Measurements from ENCODE around the gene STARD7. TPM values are rescaled to one million over a fixed set of nuclear protein-coding genes. Genes with fewer than 3 reads are reported as not detected.

The STARD7 gene
- total RNA-seq, 4 donors from 2014 or later = 93.4 to 122 (median 107) TPM

DNA sequence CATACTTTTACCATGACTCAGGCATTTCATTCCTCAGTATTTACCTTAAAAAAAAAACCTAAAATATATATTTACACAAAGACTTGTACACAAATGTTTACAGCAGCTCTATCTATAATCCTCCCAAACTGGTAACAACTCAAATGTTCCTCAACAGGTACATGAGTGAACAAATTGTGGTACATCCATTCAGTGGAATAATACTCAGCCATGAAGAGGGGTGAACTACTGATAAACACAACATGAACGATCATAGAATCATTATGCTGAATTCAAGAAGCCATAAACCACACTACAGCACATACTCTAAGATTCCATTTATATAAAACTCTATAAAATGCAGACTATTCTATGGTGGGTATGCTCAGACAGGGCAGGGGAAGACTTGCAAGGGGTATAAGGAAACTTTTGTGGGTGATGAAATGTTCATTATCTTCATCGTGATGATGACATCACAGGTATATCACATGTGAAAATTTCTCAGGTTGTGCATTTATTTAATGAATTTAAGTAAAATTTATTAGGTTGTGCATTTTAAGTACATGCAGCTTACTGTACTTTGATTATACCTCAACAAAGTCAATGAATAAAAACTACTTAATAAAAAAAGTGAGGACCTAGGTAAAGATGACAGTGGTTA is 38.6 kb downstream of the STARD7 start:
- no peak overlapping the region for H3K27ac ChIP-seq
- H3K27me3 ChIP-seq = peaks cover 1% of the 10 kb centered on the region
- no peaks in the 10 kb centered on the region for H3K4me1 ChIP-seq
- no peak overlapping the region for H3K4me3 ChIP-seq
- TF ChIP-seq EP300 (IDR thresholded peaks at IDR 0.05) = no peak
- TF ChIP-seq POLR2A (IDR thresholded peaks at IDR 0.05) = no peak
- no peak for TF ChIP-seq POLR2AphosphoS5 (IDR thresholded peaks at IDR 0.05)
- TF ChIP-seq, protein P1, sequence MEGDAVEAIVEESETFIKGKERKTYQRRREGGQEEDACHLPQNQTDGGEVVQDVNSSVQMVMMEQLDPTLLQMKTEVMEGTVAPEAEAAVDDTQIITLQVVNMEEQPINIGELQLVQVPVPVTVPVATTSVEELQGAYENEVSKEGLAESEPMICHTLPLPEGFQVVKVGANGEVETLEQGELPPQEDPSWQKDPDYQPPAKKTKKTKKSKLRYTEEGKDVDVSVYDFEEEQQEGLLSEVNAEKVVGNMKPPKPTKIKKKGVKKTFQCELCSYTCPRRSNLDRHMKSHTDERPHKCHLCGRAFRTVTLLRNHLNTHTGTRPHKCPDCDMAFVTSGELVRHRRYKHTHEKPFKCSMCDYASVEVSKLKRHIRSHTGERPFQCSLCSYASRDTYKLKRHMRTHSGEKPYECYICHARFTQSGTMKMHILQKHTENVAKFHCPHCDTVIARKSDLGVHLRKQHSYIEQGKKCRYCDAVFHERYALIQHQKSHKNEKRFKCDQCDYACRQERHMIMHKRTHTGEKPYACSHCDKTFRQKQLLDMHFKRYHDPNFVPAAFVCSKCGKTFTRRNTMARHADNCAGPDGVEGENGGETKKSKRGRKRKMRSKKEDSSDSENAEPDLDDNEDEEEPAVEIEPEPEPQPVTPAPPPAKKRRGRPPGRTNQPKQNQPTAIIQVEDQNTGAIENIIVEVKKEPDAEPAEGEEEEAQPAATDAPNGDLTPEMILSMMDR (IDR thresholded peaks at IDR 0.05) = no peak
- ATAC-seq = no peak
- WGBS, 2 donors (ENCODE audit: low coverage in 1 of 2) = 73 to 83% methylated on average over 2 of the region's 2 CpGs
- H3K9me3 ChIP-seq = no peaks in the 10 kb centered on the region
- H3K36me3 ChIP-seq = no peaks in the 10 kb centered on the region

DNA sequence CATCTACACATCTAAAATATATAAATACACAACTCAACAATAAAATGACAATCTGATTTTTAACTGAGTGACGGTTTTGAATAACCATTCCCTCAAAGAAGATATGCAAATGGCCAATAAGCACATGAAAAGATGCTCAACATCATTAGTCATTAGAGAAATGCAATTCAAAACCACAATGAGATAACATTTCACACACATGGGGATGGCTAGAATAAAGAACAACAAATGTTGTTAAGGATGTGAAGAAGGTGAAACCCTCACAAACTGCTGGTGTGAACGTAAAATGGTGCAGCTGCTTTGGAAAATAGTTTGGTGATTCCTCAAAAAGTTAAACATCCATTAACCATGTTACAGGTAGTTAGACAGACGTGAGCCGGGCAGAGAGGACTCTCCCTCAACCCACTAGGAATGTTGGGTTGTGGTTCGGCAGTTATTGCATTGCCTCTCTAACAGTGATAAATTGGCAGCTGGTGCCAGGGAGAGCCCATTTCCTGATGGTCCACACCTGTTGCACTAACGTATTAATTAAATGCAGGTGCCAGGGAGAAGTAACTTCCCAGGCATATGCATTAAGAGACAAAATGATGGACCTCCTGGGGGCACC is 41.1 kb downstream of the STARD7 start:
- Histone ChIP-seq H3K27me3 (peaks cover 14% of the 10 kb centered on the region), H3K4me3 (no peak overlapping the region), H3K4me1 (no peaks in the 10 kb centered on the region), H3K9me3 (no peaks in the 10 kb centered on the region), H3K36me3 (no peaks in the 10 kb centered on the region), H3K27ac (no peak overlapping the region)
- TF ChIP-seq POLR2AphosphoS5 (IDR thresholded peaks at IDR 0.05) (no peak), POLR2A (IDR thresholded peaks at IDR 0.05) (no peak), EP300 (IDR thresholded peaks at IDR 0.05) (no peak)
- TF ChIP-seq, protein P1 (IDR thresholded peaks at IDR 0.05) = no peak
- WGBS, 2 donors (ENCODE audit: low coverage in 1 of 2) = 41 to 62% methylated on average over 2 to 6 of the region's 6 CpGs
- ATAC-seq = no peak

DNA sequence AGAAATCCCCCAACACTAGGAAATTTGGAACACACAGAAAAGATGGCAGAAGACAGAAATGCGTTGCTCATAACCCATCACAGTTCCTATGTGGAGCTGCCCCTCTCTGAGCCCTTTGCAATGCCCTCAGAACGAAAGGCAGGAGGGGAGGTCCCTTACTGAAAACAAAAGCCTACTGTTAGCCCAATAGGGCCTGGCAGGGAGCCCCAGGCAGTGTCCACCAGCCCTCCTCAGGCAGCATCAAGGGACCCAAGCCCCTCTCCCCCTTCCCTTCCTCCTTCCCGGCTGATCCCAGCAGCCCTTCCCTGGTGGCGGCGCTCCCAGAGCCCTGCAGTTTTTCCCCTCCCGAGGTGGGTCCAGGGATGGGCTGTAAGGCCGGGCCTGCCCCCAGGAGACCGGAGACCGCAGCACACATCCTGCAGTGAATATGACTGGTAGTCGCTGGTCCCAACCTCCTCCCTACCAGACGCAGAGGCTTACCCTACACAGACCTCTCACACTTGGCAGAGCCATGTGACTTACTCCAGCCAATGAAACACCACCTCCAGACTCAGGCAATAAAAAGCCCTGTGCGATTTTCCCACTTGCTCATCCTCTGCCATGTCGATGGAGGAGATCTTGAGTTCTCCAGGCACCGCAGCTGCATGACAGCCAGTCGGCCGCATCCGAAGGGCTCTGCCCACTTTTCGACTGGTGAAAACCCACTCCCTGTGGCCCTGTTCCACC is 44.0 kb downstream of the STARD7 start:
- TF ChIP-seq, protein P1 (IDR thresholded peaks at IDR 0.05) = no peak
- TF ChIP-seq EP300 (IDR thresholded peaks at IDR 0.05) (no peak), POLR2AphosphoS5 (IDR thresholded peaks at IDR 0.05) (no peak), POLR2A (IDR thresholded peaks at IDR 0.05) (no peak)
- WGBS, 2 donors (ENCODE audit: low coverage in 1 of 2) = 57 to 100% methylated on average over 1 to 11 of the region's 18 CpGs
- Histone ChIP-seq H3K36me3 (no peaks in the 10 kb centered on the region), H3K4me1 (no peaks in the 10 kb centered on the region), H3K27ac (no peak overlapping the region), H3K4me3 (no peak overlapping the region), H3K9me3 (no peaks in the 10 kb centered on the region), H3K27me3 (peaks cover 14% of the 10 kb centered on the region)
- ATAC-seq = no peak

DNA sequence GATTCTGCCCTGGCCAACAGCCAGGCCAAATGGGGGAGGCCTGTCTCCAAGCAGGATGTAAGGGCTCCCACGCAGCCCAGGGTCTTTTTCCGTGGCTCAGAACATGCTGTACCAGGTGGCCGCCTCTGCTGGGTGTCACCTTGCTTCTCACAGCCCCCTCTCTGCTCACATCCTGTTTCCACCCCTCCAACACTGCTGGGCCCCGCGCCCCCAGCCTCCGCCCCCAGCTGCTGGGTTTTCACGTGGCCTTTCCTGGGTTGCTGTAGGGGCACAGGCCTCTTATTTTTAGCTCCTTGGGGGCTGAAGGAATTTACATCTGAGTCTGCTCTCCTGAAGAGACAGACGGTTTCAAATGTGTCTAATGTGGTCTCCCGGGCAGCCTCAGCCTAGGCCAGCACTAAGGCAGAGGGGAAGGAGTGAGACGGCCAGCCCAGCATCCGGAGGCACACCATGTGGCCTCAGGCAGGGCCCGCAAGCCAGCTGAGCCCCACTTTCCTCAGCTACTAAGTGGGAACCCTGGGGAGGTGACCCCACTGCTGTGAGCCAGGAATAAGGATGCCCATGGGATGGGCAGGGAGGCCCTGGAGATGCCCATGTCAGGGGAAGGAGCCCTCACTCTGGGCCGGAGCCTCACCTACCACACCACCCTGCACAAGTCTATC is 44.7 kb downstream of the STARD7 start:
- Histone ChIP-seq H3K4me1 (no peaks in the 10 kb centered on the region), H3K9me3 (no peaks in the 10 kb centered on the region), H3K36me3 (no peaks in the 10 kb centered on the region), H3K27me3 (peaks cover 14% of the 10 kb centered on the region), H3K27ac (no peak overlapping the region), H3K4me3 (no peak overlapping the region)
- WGBS, 2 donors (ENCODE audit: low coverage in 1 of 2) = 33 to 50% methylated on average over 2 to 3 of the region's 13 CpGs
- TF ChIP-seq POLR2AphosphoS5 (IDR thresholded peaks at IDR 0.05) = no peak
- TF ChIP-seq POLR2A (IDR thresholded peaks at IDR 0.05) = no peak
- TF ChIP-seq, protein P1 (IDR thresholded peaks at IDR 0.05) = no peak
- TF ChIP-seq EP300 (IDR thresholded peaks at IDR 0.05) = no peak
- ATAC-seq = no peak

Data from gastroesophageal sphincter (tissue), 4 donors.